ENCODE results near the gene DOK7. TPM values are rescaled to one million over a fixed set of nuclear protein-coding genes. Genes with fewer than 3 reads are reported as not detected.

The DOK7 gene
- total and polyA plus RNA-seq, 4 donors: 0.40 to 2.6 (median 1.6) TPM

DNA sequence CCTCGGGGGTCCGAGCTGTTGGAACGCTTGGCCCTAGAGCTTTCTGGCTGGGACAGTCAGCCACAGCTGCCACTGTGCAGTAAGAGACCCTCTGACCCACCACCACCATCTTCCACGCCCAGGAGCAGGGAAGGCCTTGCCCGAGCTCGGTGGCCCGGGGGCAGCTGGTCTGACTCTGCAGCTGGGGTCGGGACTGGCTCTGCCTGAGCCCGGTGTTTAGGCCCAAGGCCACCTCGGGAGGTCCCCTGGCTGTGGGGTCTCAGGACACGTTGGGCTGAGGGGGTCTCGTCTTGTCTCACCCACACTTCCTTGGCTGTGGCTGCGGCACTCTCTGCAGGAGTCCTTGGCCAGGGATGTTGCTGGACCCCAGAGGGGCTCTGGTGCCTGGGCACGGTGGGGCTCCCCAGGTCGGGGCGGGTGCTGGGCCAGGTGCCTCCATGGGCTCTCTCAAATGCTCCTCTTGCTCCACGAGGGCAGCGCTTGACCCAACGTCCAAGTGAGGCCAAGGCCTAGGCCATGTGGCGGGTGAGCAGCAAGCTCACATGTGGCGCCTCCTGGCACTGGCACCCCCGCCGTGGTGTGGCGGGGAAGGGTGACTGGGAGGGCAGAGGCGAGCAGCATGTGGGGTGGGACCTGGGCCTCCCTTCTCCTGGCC, 22.9 kb downstream of the DOK7 start:
- no peak for DNase-seq (ENCODE audit: low read depth in 4 of 6, low spot score in 6 of 6)
- 87% methylated on average over 23 of the region's 25 CpGs for WGBS (ENCODE audit: insufficient coverage)
- Histone ChIP-seq H3K27ac (ENCODE audit: low read depth, low read length) (no peak overlapping the region), H3K36me3 (ENCODE audit: control insufficient read depth, insufficient read depth, low read length) (peaks cover 7% of the 10 kb centered on the region), H3K4me3 (ENCODE audit: low read depth, low read length) (no peak overlapping the region), H3K9me3 (ENCODE audit: control insufficient read depth, insufficient read depth, low read length) (no peaks in the 10 kb centered on the region), H3K4me1 (ENCODE audit: control insufficient read depth, insufficient read depth, low read length) (peaks cover 51% of the 10 kb centered on the region), H3K27me3 (ENCODE audit: control insufficient read depth, insufficient read depth, low read length) (peaks cover 17% of the 10 kb centered on the region)

DNA sequence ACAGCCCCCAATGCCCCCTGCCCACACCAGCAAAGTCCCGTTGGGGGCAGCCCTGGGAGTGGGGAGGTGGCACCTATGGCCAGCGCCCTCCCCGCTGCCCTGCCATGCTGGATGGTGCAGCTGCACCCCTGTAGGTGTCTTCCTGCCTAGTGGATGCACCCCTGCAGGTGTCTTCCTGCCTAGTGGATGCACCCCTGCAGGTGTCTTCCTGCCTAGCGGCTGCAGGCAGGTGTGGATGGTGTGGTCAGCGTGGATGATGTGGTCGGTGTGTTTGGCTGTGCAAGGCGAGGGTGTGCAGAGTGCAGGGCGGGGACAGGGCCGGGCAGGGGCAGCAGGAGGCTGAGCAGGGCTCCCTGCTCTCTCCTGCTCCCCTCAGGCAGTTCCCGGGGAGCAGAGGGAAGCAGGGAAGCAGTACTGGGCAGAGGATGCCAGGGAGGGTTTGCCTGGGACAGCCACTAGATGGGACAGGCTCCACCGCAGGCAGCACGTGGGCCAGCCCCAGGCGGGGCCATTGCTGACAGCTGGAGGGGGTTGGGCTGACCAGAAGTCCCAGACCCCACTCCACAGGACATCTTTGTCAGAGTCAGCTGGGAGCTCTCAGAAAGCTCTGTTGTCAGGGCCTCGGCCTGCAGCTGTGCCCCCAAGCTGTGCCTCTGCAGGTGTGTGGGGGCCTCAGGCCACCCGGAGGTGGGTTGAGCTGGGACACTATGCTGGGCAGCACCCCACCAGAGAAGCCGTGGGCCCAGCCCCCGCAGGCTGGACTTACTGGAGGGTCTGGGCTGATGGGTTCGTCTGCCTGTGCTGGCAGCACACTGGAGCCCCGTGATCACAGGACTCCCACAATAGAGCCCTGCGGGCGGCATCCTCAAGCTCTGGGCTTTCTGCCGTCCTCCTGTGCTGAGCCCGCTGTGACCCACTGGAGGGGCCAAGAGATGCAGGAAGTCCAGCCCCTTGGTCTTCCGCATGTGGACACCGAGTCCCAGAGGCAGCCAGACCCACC, 23.7 kb downstream of the DOK7 start:
- peak in 2 of 6 donors; percentile 25 to 55 for DNase-seq (ENCODE audit: low read depth in 4 of 6, low spot score in 6 of 6)
- WGBS (ENCODE audit: insufficient coverage): 37% methylated on average over 22 of the region's 25 CpGs
- H3K36me3 ChIP-seq (ENCODE audit: control insufficient read depth, insufficient read depth, low read length): peaks cover 9% of the 10 kb centered on the region
- H3K9me3 ChIP-seq (ENCODE audit: control insufficient read depth, insufficient read depth, low read length): no peaks in the 10 kb centered on the region
- peaks cover 52% of the 10 kb centered on the region for H3K4me1 ChIP-seq (ENCODE audit: control insufficient read depth, insufficient read depth, low read length)
- H3K27ac ChIP-seq (ENCODE audit: low read depth, low read length): no peak overlapping the region
- no peak overlapping the region for H3K4me3 ChIP-seq (ENCODE audit: low read depth, low read length)
- H3K27me3 ChIP-seq (ENCODE audit: control insufficient read depth, insufficient read depth, low read length): peaks cover 24% of the 10 kb centered on the region

DNA sequence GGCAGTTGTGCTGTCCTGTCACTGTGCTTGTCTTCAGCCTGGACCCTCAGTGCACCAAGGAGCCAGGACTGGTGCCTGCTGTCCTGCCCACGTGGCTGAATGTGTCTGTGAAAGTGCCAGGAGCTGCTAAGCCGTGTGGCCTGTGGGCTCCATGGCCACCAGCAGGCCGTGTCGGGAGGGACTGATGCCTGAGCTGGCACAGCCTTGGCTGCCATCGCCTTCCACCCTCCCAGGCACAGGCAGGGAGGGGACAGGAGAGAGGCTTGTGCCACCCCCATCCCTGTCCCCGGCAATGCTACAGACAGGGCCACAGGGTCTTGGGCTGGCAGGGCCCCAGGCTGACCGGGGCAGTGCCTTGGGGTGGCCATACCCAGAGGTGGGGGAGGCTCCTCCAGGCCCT, 24.8 kb downstream of the DOK7 start:
- H3K4me3 ChIP-seq (ENCODE audit: low read depth, low read length): no peak overlapping the region
- H3K4me1 ChIP-seq (ENCODE audit: control insufficient read depth, insufficient read depth, low read length): peaks cover 56% of the 10 kb centered on the region
- DNase-seq (ENCODE audit: low read depth in 4 of 6, low spot score in 6 of 6): no peak
- no peak overlapping the region for H3K27ac ChIP-seq (ENCODE audit: low read depth, low read length)
- WGBS (ENCODE audit: insufficient coverage): 50% methylated on average over 7 of the region's 7 CpGs
- peaks cover 27% of the 10 kb centered on the region for H3K27me3 ChIP-seq (ENCODE audit: control insufficient read depth, insufficient read depth, low read length)
- H3K36me3 ChIP-seq (ENCODE audit: control insufficient read depth, insufficient read depth, low read length): peaks cover 16% of the 10 kb centered on the region
- H3K9me3 ChIP-seq (ENCODE audit: control insufficient read depth, insufficient read depth, low read length): no peaks in the 10 kb centered on the region

DNA sequence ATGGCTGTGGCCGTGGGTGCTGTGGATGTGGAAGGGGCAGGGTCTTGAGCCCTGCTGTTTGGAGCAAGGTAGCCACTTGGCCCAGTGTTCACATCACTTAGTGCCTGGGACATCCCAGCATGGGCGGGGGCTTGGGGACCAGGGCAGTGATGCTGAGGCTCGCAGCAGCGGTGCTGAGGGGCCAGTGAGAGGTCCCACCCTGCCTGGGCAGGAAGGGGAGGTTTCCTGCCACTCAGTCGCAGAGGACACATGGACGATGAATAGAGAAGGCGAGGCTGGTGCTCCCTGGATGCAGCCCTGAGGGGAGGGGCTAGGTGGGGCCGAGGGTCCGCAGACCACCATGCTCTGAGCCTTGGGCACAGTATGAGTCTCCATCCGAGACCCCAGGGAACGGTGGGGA, 25.7 kb downstream of the DOK7 start:
- Histone ChIP-seq H3K4me3 (ENCODE audit: low read depth, low read length) (no peak overlapping the region), H3K27ac (ENCODE audit: low read depth, low read length) (no peak overlapping the region), H3K9me3 (ENCODE audit: control insufficient read depth, insufficient read depth, low read length) (no peaks in the 10 kb centered on the region), H3K27me3 (ENCODE audit: control insufficient read depth, insufficient read depth, low read length) (peaks cover 27% of the 10 kb centered on the region), H3K36me3 (ENCODE audit: control insufficient read depth, insufficient read depth, low read length) (peaks cover 25% of the 10 kb centered on the region), H3K4me1 (ENCODE audit: control insufficient read depth, insufficient read depth, low read length) (peaks cover 57% of the 10 kb centered on the region)
- DNase-seq (ENCODE audit: low read depth in 4 of 6, low spot score in 6 of 6): no peak
- 53% methylated on average over 11 of the region's 11 CpGs for WGBS (ENCODE audit: insufficient coverage)

DNA sequence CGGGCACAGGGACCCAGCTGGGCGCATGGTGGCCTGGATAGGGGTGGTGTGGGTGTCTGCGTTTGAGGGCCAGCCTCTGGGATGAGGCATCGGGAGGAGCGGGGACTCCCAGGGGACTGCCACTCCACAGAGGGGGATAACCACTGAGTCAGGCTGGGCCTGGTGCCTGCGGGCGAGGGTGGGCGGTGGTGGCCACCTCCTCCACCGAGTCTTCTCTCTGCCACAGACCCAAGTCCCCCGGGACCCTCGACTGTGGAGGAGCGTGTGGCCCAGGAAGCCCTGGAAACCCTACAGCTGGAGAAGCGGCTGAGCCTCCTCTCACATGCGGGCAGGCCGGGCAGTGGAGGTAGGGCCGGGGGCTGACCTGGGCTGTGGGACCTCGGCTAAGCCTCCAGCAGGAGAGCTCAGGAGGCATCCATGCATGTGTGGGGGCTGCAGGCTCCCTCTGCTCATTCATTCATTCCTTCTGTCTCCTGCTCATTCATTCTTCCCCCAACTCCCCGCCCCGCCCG, 26.4 kb downstream of the DOK7 start:
- Histone ChIP-seq H3K36me3 (ENCODE audit: control insufficient read depth, insufficient read depth, low read length) (peaks cover 25% of the 10 kb centered on the region), H3K9me3 (ENCODE audit: control insufficient read depth, insufficient read depth, low read length) (no peaks in the 10 kb centered on the region), H3K27ac (ENCODE audit: low read depth, low read length) (no peak overlapping the region), H3K4me1 (ENCODE audit: control insufficient read depth, insufficient read depth, low read length) (peaks cover 58% of the 10 kb centered on the region), H3K27me3 (ENCODE audit: control insufficient read depth, insufficient read depth, low read length) (peaks cover 21% of the 10 kb centered on the region), H3K4me3 (ENCODE audit: low read depth, low read length) (no peak overlapping the region)
- 45% methylated on average over 17 of the region's 20 CpGs for WGBS (ENCODE audit: insufficient coverage)
- DNase-seq (ENCODE audit: low read depth in 4 of 6, low spot score in 6 of 6): no peak

DNA sequence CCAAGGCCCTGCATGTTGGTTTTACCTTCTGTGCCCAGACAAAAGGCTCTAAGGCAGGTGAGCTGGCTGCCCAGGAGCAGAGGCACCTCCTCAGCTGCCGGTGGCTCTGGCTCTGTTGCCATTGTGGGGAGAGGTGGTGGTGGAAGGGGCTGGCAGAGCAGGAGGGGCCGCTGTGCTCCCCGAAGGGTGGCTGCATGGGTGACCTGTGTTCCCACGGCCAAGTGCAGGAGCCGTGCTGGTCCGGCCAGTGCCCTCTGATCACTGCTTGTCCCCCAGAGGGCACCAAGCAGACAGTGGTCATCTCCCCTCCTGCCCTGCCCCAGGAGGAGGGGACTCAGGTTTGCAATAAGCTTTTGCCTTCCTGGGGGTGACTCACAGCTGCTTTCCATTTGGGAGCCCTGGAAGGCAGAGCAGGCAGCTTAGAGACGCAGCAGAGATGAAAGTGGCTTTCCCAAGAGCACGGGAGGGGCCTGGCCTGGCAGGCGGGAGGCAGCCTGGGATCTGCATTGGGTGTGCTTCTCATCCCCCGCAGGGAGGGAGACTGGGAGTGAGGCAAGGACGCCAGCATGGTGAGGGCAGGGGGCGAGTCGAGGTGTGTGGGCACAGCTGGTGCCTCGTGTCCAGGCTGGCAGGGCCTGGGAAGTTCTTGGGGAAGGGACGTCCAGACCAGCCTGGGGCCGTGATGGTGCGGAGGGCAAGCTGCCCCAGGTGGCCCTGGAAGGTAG, 28.7 kb downstream of the DOK7 start:
- H3K9me3 ChIP-seq (ENCODE audit: control insufficient read depth, insufficient read depth, low read length): no peaks in the 10 kb centered on the region
- WGBS (ENCODE audit: insufficient coverage): 55% methylated on average over 17 of the region's 17 CpGs
- DNase-seq (ENCODE audit: low read depth in 4 of 6, low spot score in 6 of 6): no peak
- H3K36me3 ChIP-seq (ENCODE audit: control insufficient read depth, insufficient read depth, low read length): peaks cover 31% of the 10 kb centered on the region
- H3K27me3 ChIP-seq (ENCODE audit: control insufficient read depth, insufficient read depth, low read length): peaks cover 21% of the 10 kb centered on the region
- no peak overlapping the region for H3K4me3 ChIP-seq (ENCODE audit: low read depth, low read length)
- peaks cover 45% of the 10 kb centered on the region for H3K4me1 ChIP-seq (ENCODE audit: control insufficient read depth, insufficient read depth, low read length)
- no peak overlapping the region for H3K27ac ChIP-seq (ENCODE audit: low read depth, low read length)

DNA sequence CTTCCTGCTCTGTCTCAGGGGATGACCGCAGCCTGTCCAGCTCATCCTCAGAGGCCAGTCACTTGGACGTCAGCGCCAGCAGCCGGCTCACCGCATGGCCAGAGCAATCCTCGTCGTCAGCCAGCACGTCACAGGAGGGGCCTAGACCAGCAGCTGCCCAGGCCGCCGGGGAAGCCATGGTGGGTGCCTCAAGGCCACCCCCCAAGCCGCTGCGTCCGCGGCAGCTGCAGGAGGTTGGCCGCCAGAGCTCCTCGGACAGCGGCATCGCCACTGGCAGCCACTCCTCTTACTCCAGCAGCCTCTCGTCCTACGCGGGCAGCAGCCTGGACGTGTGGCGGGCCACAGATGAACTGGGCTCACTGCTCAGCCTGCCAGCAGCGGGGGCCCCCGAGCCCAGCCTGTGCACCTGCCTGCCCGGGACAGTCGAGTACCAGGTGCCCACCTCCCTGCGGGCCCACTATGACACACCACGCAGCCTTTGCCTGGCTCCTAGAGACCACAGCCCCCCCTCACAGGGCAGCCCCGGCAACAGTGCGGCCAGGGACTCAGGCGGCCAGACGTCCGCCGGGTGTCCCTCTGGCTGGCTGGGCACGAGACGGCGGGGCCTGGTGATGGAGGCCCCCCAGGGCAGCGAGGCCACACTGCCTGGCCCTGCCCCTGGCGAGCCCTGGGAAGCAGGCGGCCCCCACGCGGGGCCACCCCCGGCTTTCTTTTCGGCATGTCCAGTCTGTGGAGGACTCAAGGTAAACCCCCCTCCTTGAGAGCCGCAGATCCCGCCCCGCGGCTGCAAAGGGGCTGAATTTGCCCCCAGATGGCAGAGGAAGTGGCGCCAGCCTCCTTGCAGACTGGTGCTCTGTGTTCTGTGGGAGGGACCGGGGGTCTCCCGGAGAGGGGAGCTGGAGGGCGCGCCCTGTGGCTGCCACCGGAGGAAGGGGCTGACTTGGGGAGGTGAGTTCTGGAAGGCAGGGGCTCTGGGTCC, 29.9 kb downstream of the DOK7 start:
- DNase-seq (ENCODE audit: low read depth in 4 of 6, low spot score in 6 of 6): no peak
- Histone ChIP-seq H3K4me1 (ENCODE audit: control insufficient read depth, insufficient read depth, low read length) (peaks cover 33% of the 10 kb centered on the region), H3K4me3 (ENCODE audit: low read depth, low read length) (no peak overlapping the region), H3K27ac (ENCODE audit: low read depth, low read length) (no peak overlapping the region), H3K36me3 (ENCODE audit: control insufficient read depth, insufficient read depth, low read length) (peaks cover 41% of the 10 kb centered on the region), H3K27me3 (ENCODE audit: control insufficient read depth, insufficient read depth, low read length) (peaks cover 21% of the 10 kb centered on the region), H3K9me3 (ENCODE audit: control insufficient read depth, insufficient read depth, low read length) (no peaks in the 10 kb centered on the region)
- 48% methylated on average over 50 of the region's 55 CpGs for WGBS (ENCODE audit: insufficient coverage)

DNA sequence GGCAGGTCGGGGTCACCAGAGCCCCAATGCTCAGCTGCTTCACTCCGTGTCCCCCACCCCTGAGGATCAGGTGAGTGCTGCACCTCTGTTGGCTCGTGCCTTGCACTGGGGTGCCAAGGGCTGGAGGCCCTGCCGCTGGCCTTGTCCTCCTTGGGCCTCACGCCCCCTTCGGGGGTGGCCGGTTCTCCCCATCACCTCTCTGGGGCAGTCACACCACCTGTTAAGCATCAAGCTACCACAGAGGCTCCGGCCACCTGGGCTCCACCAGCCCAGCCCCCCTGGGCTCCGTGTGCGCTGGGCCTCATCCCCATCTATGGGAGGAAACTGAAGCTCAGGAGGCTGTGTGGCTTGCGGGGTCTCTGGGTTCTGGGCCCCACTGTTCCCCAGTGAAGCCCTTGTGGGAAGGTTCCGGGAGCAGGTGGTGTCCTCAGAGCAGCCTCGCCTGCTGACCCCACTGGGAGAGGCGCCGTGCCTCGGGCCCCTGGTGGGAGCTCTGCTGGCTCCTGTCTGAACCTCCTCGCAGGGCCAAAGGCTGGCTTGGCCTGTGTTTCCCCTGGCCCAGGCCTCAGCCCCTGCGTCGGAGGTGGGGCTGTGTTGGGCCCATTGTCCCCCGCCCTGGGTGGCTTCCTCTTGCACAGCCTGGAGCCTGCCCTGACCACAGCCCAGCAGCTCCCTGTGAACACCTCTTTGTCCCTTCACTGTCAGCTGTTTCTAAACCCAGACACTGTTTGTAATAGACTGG, 30.8 kb downstream of the DOK7 start:
- Histone ChIP-seq H3K9me3 (ENCODE audit: control insufficient read depth, insufficient read depth, low read length) (no peaks in the 10 kb centered on the region), H3K4me3 (ENCODE audit: low read depth, low read length) (no peak overlapping the region), H3K36me3 (ENCODE audit: control insufficient read depth, insufficient read depth, low read length) (peaks cover 50% of the 10 kb centered on the region), H3K27me3 (ENCODE audit: control insufficient read depth, insufficient read depth, low read length) (peaks cover 21% of the 10 kb centered on the region), H3K27ac (ENCODE audit: low read depth, low read length) (no peak overlapping the region), H3K4me1 (ENCODE audit: control insufficient read depth, insufficient read depth, low read length) (peaks cover 34% of the 10 kb centered on the region)
- DNase-seq (ENCODE audit: low read depth in 4 of 6, low spot score in 6 of 6): peak in 1 of 6 donors; percentile 34
- 56% methylated on average over 20 of the region's 20 CpGs for WGBS (ENCODE audit: insufficient coverage)
